Neural progenitor cell (in vitro differentiated cells): ENCODE data around the gene ZNF567. TPM values are rescaled to one million over a fixed set of nuclear protein-coding genes. Genes with fewer than 3 reads are reported as not detected.
"Not testable (repeated sequence)": the region's sequence is repeated elsewhere in the genome, so short reads cannot be mapped to it uniquely, and the experiment has no call there.

Experiments
- DNase-seq: peaks from one replicate; pipeline ENCODE4 v3.0.0-alpha.2; 2016; ENCODE audit warnings: low spot score
- H2AFZ ChIP-seq: fragments of 200-600 bp; sonication (generic); replicated peaks from 2 replicates; pipeline ENCODE4 v1.6.1; 2016; ENCODE audit warnings: antibody characterized with exemption
- H3F3A ChIP-seq: fragments of 200-600 bp; sonication (generic); 2 replicates; pipeline ENCODE4 v1.6.1; 2016; ENCODE audit warnings: antibody characterized with exemption, low read depth
- H3K27ac ChIP-seq: fragments of 200-600 bp; sonication (generic); 2 replicates; pipeline ENCODE4 v1.5.1; 2016; ENCODE audit warnings: mild to moderate bottlenecking
- H3K27me3 ChIP-seq: fragments of 200-600 bp; sonication (generic); 2 replicates; pipeline ENCODE4 v1.6.1; 2016; ENCODE audit warnings: mild to moderate bottlenecking, moderate library complexity
- H3K36me3 ChIP-seq: fragments of 200-600 bp; sonication (generic); 2 replicates; pipeline ENCODE4 v1.5.1; 2016
- H3K4me1 ChIP-seq: fragments of 200-600 bp; sonication (generic); 2 replicates; pipeline ENCODE4 v1.6.1; 2016; ENCODE audit warnings: mixed run types
- H3K4me2 ChIP-seq: fragments of 200-600 bp; sonication (generic); 2 replicates; pipeline ENCODE4 v1.6.1; 2016
- H3K4me3 ChIP-seq: fragments of 200-600 bp; sonication (generic); 2 replicates; pipeline ENCODE4 v1.5.1; 2016
- H3K79me2 ChIP-seq: fragments of 200-600 bp; sonication (generic); 2 replicates; pipeline ENCODE4 v1.6.1; 2016; ENCODE audit warnings: low read depth
- H3K9ac ChIP-seq: fragments of 200-600 bp; sonication (generic); 2 replicates; pipeline ENCODE4 v1.6.1; 2016
- H3K9me3 ChIP-seq: fragments of 200-600 bp; sonication (generic); 2 replicates; pipeline ENCODE4 v1.5.1; 2016; ENCODE audit warnings: low read depth
- H4K20me1 ChIP-seq: fragments of 200-600 bp; sonication (generic); 2 replicates; pipeline ENCODE4 v1.6.1; 2016; ENCODE audit warnings: low read depth
- H3K27ac Mint-ChIP-seq: 3 replicates; pipeline ENCODE4 v1.8.0; 2021; ENCODE audit warnings: mixed read lengths
- H3K27me3 Mint-ChIP-seq: 2 replicates; pipeline ENCODE4 v1.8.0; 2022; ENCODE audit warnings: low read depth, mild to moderate bottlenecking, inconsistent platforms, moderate library complexity, mixed read lengths; ENCODE audit not compliant: insufficient read depth
- H3K36me3 Mint-ChIP-seq: 3 replicates; pipeline ENCODE4 v1.8.0; 2021; ENCODE audit warnings: mixed read lengths
- H3K4me1 Mint-ChIP-seq: 3 replicates; pipeline ENCODE4 v1.8.0; 2021; ENCODE audit warnings: mixed read lengths
- H3K4me3 Mint-ChIP-seq: 3 replicates; pipeline ENCODE4 v1.8.0; 2021; ENCODE audit warnings: mild to moderate bottlenecking, moderate library complexity, mixed read lengths
- H3K9me3 Mint-ChIP-seq: 3 replicates; pipeline ENCODE4 v1.8.0; 2020; ENCODE audit warnings: mixed read lengths
- EZH2 ChIP-seq: fragments of 200-600 bp; sonication (generic); IDR thresholded peaks from 2 replicates; pipeline ENCODE4 v1.6.1; 2017; ENCODE audit warnings: antibody characterized with exemption, mild to moderate bottlenecking, moderate library complexity
- EZH2phosphoT487 ChIP-seq: fragments of 200-600 bp; sonication (generic); IDR thresholded peaks from 2 replicates; pipeline ENCODE4 v1.6.1; 2017; ENCODE audit warnings: antibody characterized with exemption
- total RNA-seq: library from RNA; depleted of rRNA; stranded (reverse); fragments of >200 nt; gene quantifications from 2 replicates; pipeline ENCODE4 v1.2.3, GENCODE V29; 2015; ENCODE audit warnings: low replicate concordance
- TF ChIP-seq, protein P1 (sequence below): fragments of 200-600 bp; sonication (generic); IDR thresholded peaks from 2 replicates; pipeline ENCODE4 v1.5.1; 2017; ENCODE audit warnings: antibody characterized with exemption, mild to moderate bottlenecking

The ZNF567 gene
- total RNA-seq, 1 donor from 2014 or later = 27.7 TPM

DNA sequence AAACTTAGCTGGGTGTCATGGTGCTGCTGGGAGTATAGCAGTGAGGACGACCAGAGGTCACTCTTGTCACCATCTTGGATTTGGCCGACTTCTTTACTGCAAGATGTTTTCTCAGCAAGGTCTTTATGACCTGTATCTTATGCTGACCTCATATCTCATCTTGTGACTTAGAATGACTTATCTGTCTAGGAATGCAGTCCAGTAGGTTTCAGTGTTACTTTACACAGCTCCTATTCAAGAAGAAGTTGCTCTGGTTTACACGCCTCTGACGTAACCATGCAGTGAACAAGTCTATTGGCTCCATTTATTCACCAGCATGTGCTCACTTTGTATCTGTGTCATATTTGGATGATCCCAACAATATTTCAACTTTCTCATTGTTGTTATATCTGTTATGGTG, 58.5 kb downstream of the ZNF567 start:
- Histone ChIP-seq H3K9ac (no peak overlapping the region), H2AFZ (no peak overlapping the region), H3K79me2 (no peaks in the 10 kb centered on the region), H3K9me3 (peaks cover 69% of the 10 kb centered on the region), H3F3A (peaks cover 26% of the 10 kb centered on the region), H3K4me1 (no peaks in the 10 kb centered on the region), H3K4me3 (peak overlapping the region; percentile 5), H3K27me3 (no peaks in the 10 kb centered on the region), H4K20me1 (no peaks in the 10 kb centered on the region), H3K27ac (no peak overlapping the region), H3K36me3 (peaks cover 58% of the 10 kb centered on the region), H3K4me2 (no peak overlapping the region)
- no peak for DNase-seq
- Mint-ChIP-seq H3K4me1 (no peaks in the 10 kb centered on the region), H3K27me3 (peaks cover 3% of the 10 kb centered on the region), H3K36me3 (peaks cover 62% of the 10 kb centered on the region), H3K9me3 (peaks cover 92% of the 10 kb centered on the region), H3K27ac (no peak overlapping the region), H3K4me3 (no peak overlapping the region)
- TF ChIP-seq, protein P1, sequence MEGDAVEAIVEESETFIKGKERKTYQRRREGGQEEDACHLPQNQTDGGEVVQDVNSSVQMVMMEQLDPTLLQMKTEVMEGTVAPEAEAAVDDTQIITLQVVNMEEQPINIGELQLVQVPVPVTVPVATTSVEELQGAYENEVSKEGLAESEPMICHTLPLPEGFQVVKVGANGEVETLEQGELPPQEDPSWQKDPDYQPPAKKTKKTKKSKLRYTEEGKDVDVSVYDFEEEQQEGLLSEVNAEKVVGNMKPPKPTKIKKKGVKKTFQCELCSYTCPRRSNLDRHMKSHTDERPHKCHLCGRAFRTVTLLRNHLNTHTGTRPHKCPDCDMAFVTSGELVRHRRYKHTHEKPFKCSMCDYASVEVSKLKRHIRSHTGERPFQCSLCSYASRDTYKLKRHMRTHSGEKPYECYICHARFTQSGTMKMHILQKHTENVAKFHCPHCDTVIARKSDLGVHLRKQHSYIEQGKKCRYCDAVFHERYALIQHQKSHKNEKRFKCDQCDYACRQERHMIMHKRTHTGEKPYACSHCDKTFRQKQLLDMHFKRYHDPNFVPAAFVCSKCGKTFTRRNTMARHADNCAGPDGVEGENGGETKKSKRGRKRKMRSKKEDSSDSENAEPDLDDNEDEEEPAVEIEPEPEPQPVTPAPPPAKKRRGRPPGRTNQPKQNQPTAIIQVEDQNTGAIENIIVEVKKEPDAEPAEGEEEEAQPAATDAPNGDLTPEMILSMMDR = no peak
- no peak for TF ChIP-seq EZH2
- no peak for TF ChIP-seq EZH2phosphoT487

- peaks cover 91% of the 10 kb centered on the region for H3K9me3 Mint-ChIP-seq
- peaks cover 26% of the 10 kb centered on the region for H3F3A ChIP-seq
- DNase-seq = no peak
- H3K27me3 Mint-ChIP-seq = peaks cover 3% of the 10 kb centered on the region
- H3K9ac ChIP-seq = no peak overlapping the region
- no peak overlapping the region for H3K4me2 ChIP-seq
- H3K4me3 ChIP-seq = no peak overlapping the region
- peaks cover 77% of the 10 kb centered on the region for H3K36me3 ChIP-seq
- H3K27ac ChIP-seq = no peak overlapping the region
- no peak overlapping the region for H2AFZ ChIP-seq
- H3K9me3 ChIP-seq = peaks cover 83% of the 10 kb centered on the region
- no peaks in the 10 kb centered on the region for H3K4me1 Mint-ChIP-seq
- peaks cover 72% of the 10 kb centered on the region for H3K36me3 Mint-ChIP-seq
- H3K4me1 ChIP-seq = no peaks in the 10 kb centered on the region
- no peaks in the 10 kb centered on the region for H4K20me1 ChIP-seq
- no peak overlapping the region for H3K27ac Mint-ChIP-seq
- H3K27me3 ChIP-seq = no peaks in the 10 kb centered on the region
- H3K79me2 ChIP-seq = no peaks in the 10 kb centered on the region
- H3K4me3 Mint-ChIP-seq = no peak overlapping the region
- TF ChIP-seq EZH2phosphoT487 = no peak
- no peak for TF ChIP-seq EZH2
- TF ChIP-seq, protein P1 = no peak
These were observed 60.3 kb downstream of the ZNF567 start for GRCh38 chr19:36747750-36748149.

DNA sequence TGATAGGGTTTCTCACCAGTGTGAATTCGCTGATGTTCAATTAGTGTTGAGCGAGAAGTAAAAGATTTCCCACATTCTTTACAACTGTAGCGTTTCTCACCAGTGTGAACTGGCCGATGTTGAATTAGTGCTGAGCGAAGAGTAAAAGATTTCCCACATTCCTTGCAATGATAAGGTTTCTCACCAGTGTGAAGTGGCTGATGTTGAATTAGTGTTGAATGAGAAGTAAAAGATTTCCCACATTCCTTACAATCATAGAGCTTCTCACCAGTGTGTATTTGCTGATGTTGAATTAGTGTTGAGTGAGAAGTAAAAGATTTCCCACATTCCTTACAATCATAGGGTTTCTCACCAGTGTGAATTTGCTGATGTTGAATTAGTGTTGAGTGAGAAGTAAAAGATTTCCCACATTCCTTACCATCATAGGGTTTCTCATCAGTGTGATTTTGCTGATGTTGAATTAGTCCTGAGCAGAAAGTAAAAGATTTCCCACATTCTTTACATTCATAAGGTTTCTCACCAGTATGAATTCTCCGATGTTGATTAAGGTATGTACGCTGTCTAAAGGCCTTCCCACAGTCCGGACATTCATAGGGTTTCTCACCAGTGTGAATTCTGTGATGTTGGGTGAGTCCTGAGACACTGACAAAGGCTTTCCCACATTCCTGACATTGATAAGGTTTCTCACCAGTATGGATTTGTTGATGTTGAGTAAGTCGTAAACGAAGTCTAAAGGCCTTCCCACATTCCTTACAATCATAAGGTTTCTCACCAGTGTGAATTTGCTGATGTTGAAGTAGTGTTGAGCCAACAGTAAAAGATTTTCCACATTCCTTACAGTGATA, 61.2 kb downstream of the ZNF567 start:
- Histone ChIP-seq H2AFZ (no peak overlapping the region), H3K9me3 (peaks cover 88% of the 10 kb centered on the region), H3K4me3 (peak overlapping the region; percentile 10), H3K4me1 (no peaks in the 10 kb centered on the region), H3F3A (peaks cover 26% of the 10 kb centered on the region), H3K36me3 (peaks cover 82% of the 10 kb centered on the region), H4K20me1 (no peaks in the 10 kb centered on the region), H3K27me3 (no peaks in the 10 kb centered on the region), H3K9ac (no peak overlapping the region), H3K4me2 (no peak overlapping the region), H3K79me2 (no peaks in the 10 kb centered on the region), H3K27ac (no peak overlapping the region)
- TF ChIP-seq, protein P1 = no peak
- TF ChIP-seq EZH2phosphoT487 (no peak), EZH2 (no peak)
- H3K9me3 Mint-ChIP-seq = peaks cover 88% of the 10 kb centered on the region
- H3K27me3 Mint-ChIP-seq = peaks cover 3% of the 10 kb centered on the region
- no peaks in the 10 kb centered on the region for H3K4me1 Mint-ChIP-seq
- no peak overlapping the region for H3K27ac Mint-ChIP-seq
- peaks cover 73% of the 10 kb centered on the region for H3K36me3 Mint-ChIP-seq
- no peak for DNase-seq
- no peak overlapping the region for H3K4me3 Mint-ChIP-seq

DNA sequence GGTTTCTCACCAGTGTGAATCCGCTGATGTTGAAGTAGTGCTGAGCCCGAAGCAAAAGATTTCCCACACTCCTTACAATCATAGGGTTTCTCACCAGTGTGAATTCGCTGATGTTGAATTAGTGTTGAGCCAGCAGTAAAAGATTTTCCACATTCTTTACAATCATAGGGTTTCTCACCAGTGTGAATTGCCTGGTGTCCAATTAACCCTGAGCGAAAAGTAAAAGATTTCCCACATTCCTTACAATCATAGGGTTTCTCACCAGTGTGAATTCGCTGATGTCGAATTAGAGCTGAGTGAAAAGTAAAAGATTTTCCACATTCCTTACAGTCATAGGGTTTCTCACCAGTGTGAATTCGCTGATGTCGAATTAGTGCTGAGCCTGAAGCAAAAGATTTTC, 62.2 kb downstream of the ZNF567 start:
- not testable (repeated sequence) for H4K20me1 ChIP-seq, DNase-seq, H3K4me3 ChIP-seq, H3K4me3 Mint-ChIP-seq, H3K79me2 ChIP-seq, H3K9ac ChIP-seq, H3K4me1 ChIP-seq, H2AFZ ChIP-seq, H3K27ac Mint-ChIP-seq, H3K27me3 Mint-ChIP-seq, H3K27ac ChIP-seq, H3K27me3 ChIP-seq, H3K4me2 ChIP-seq, H3K4me1 Mint-ChIP-seq
- Histone ChIP-seq H3F3A (peaks cover 26% of the 10 kb centered on the region), H3K36me3 (peaks cover 85% of the 10 kb centered on the region), H3K9me3 (peaks cover 85% of the 10 kb centered on the region)
- Mint-ChIP-seq H3K36me3 (peaks cover 76% of the 10 kb centered on the region), H3K9me3 (peaks cover 88% of the 10 kb centered on the region)
